K562 (cell line): ENCODE measurements around the gene CHMP1A.

Experiments
- ATF7 ChIP-seq: fragments of 450-650 bp; IDR thresholded peaks from 2 replicates; pipeline ENCODE4 v1.7.1; 2014; ENCODE audit warnings: mild to moderate bottlenecking, moderate library complexity
- ETV6 ChIP-seq, 3 experiments: fragments of 150-350 bp in 1 of 3; sonication (generic) in 1 of 3; formaldehyde crosslinking in 1 of 3; IDR thresholded peaks; 2 replicates each; pipeline versions ENCODE4 v1.6.1 to v1.8.0; 2014 to 2022; ENCODE audit warnings: borderline replicate concordance in 2 of 3, low read depth in 2 of 3, antibody characterized with exemption in 1 of 3, low read length in 1 of 3, mild to moderate bottlenecking in 1 of 3, missing genetic modification reagents in 1 of 3
- TF ChIP-seq, protein P1 (sequence below): fragments of 450-650 bp; formaldehyde crosslinking; IDR thresholded peaks from 2 replicates; pipeline ENCODE4 v1.4.0; 2020; ENCODE audit warnings: mild to moderate bottlenecking, moderate library complexity

DNA sequence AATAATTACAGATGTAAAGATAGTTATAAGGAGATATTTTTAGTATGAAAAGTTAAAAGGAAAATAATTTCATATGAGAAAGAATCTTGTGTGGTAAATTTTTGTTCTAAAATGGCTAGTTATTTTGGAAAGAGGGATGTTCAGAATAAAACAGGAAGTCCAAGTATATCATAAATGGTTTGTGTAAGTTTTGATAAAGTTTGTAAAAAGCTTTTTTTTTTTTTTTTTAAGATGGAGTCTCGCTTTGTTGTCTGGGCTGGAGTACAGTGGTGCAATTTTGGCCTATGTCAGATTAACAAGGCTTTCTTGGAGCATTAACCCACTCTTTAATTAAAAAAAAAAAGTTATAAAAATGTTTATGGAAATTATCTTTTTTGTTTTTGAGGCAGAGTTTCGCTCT, 20.8 kb upstream of the CHMP1A start:
- TF ChIP-seq ETV6 (IDR thresholded peaks at IDR 0.05; ENCODE audit: borderline replicate concordance in 1 of 2, low read depth in 2 of 2, low read length in 1 of 2) (no peak), ETV6 (CRISPR knock-in tag; IDR thresholded peaks at IDR 0.05; ENCODE audit: borderline replicate concordance) (no peak), ATF7 (no peak)
- TF ChIP-seq, protein P1, sequence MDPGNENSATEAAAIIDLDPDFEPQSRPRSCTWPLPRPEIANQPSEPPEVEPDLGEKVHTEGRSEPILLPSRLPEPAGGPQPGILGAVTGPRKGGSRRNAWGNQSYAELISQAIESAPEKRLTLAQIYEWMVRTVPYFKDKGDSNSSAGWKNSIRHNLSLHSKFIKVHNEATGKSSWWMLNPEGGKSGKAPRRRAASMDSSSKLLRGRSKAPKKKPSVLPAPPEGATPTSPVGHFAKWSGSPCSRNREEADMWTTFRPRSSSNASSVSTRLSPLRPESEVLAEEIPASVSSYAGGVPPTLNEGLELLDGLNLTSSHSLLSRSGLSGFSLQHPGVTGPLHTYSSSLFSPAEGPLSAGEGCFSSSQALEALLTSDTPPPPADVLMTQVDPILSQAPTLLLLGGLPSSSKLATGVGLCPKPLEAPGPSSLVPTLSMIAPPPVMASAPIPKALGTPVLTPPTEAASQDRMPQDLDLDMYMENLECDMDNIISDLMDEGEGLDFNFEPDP (CRISPR knock-in tag): no peak
